Aorta (tissue), 5 donors: ENCODE data around the gene KIF20B. TPM values are rescaled to one million over a fixed set of nuclear protein-coding genes. Genes with fewer than 3 reads are reported as not detected.
"Not testable (repeated sequence)": the region's sequence is repeated elsewhere in the genome, so short reads cannot be mapped to it uniquely, and the experiment has no call there.

Experiments
- ATAC-seq: fragments of 200-7000 bp; cut with Tn5 transposase; one replicate; pipeline ENCODE4 v1.9.1; 2022; ENCODE audit warnings: moderate library complexity; ENCODE audit not compliant: low FRiP score
- DNase-seq, 2 donors: peaks; one replicate each; pipeline ENCODE4 v3.0.0-alpha.2; 2020
- H3K27ac ChIP-seq, 2 donors: one replicate each; pipeline ENCODE4 v1.5.1; 2013; ENCODE audit warnings: low read length in 2 of 2, mild to moderate bottlenecking in 2 of 2, moderate library complexity in 2 of 2, control low read depth in 1 of 2, inconsistent platforms in 1 of 2, low read depth in 1 of 2
- H3K27me3 ChIP-seq, 2 donors: one replicate each; pipeline ENCODE4 v1.6.1; 2013; ENCODE audit warnings: control low read depth in 1 of 2, low read length in 1 of 2, mild to moderate bottlenecking in 1 of 2, moderate library complexity in 1 of 2; ENCODE audit not compliant: insufficient read depth in 2 of 2, control insufficient read depth in 1 of 2
- H3K36me3 ChIP-seq, 2 donors: one replicate each; pipeline ENCODE4 v1.6.1; 2013; ENCODE audit warnings: control low read depth in 1 of 2, low read length in 1 of 2, mild to moderate bottlenecking in 1 of 2; ENCODE audit not compliant: insufficient read depth in 2 of 2, control insufficient read depth in 1 of 2
- H3K4me1 ChIP-seq, 2 donors: one replicate each; pipeline ENCODE4 v1.6.1; 2013; ENCODE audit warnings: low read length in 2 of 2, control low read depth in 1 of 2, mild to moderate bottlenecking in 1 of 2, moderate library complexity in 1 of 2; ENCODE audit not compliant: insufficient read depth in 2 of 2, control insufficient read depth in 1 of 2
- H3K4me3 ChIP-seq, 2 donors: one replicate each; pipeline ENCODE4 v1.5.1; 2013; ENCODE audit warnings: low read length in 2 of 2, control low read depth in 1 of 2, mild to moderate bottlenecking in 1 of 2
- H3K9me3 ChIP-seq: one replicate; pipeline ENCODE4 v1.6.1; 2013; ENCODE audit warnings: mild to moderate bottlenecking, low read length; ENCODE audit not compliant: control insufficient read depth
- WGBS, 2 donors: extraction: QIAGEN DNeasy Blood & Tissue Kit; methylation state at CpG; one replicate each; pipeline ENCODE4 v1.1.7; 2013; 5-methylcytosine and 5-hydroxymethylcytosine counted together
- intact Hi-C, 2 donors: fragments of 100-400 bp; cut with DNase I; formaldehyde crosslinking; loops; one replicate each; pipeline versions ENCODE4 v1.14.2 to v1.15.0; 2022
- polyA plus RNA-seq, 2 donors: library from polyadenylated mRNA; stranded (reverse); fragments of 200-250 nt; gene quantifications; one replicate each; pipeline ENCODE4 v1.2.3, GENCODE V29; 2013
- total RNA-seq, 2 donors: library from RNA; stranded (reverse); fragmentation: NEBNext Ultra II Directional; extraction: Animal tissue kit (Norgen Biotek cat#: 25700); gene quantifications; one replicate each; pipeline ENCODE4 v1.2.1, GENCODE V29; 2021
- donor health status: healthy with polysubstance abuse.
- donor health status: Bipolar disorder and iron deficiency.
- donor health status: DM: no; HTN: no; CAD: no.
- donor health status: DM: no; HTN: no; CAD: no.
- donor health status: DM: yes; HTN: yes; CAD: no.

KIF20B gene
- total and polyA plus RNA-seq, 4 donors: 0.72 to 6.2 (median 3.6) TPM

DNA sequence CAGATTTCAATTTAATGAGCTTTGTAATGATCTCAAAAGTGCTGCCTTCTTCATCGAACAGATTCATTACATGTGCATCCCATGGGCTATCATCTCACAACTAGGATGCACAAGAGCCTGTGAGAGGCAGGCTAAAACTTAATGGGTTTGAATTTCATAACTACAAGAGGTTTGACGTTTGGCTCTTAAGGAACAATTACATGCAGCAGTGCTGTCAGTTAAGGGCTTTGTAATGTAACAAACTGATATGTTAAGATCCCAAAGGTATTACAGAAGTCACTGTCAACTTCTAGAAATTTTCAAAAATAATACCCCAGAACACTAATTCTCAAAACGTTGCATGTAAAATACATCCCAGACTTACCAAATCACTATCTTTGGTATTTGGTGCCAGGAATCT lies 33.2 kb downstream of the KIF20B start:
- no peak for ATAC-seq
- H3K36me3 ChIP-seq: no peaks in the 10 kb centered on the region
- DNase-seq: no peak
- H3K9me3 ChIP-seq: no peaks in the 10 kb centered on the region
- H3K27me3 ChIP-seq: no peaks in the 10 kb centered on the region
- H3K27ac ChIP-seq: no peak overlapping the region
- 73 to 74% methylated on average over 3 of the region's 3 CpGs for WGBS, 2 donors
- H3K4me3 ChIP-seq: no peak overlapping the region
- intact Hi-C loops: no loop called here
- no peaks in the 10 kb centered on the region for H3K4me1 ChIP-seq

DNA sequence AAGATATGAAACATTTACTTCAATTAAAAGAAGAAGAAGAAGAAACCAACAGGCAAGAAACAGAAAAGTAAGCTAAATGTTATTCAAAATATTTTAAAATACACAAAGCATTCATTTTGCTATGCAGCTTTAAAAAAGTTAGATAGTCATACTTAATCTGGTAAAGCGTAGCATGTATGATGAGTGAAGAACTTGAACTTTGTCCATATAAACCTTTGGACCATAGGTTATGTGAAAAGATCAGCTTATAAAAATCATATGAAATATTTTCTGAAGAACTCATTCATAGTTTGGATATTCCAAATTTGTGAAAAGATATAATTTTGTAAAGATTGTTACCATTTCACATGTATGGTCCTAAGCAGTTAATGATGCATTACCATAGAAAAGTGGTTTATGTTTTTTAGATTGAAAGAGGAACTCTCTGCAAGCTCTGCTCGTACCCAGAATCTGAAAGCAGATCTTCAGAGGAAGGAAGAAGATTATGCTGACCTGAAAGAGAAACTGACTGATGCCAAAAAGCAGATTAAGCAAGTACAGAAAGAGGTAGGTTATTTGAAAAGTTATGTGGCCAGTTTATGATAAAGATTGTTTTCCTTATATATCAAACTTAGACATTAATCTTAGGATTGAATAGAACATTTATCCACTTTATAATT lies 37.3 kb downstream of the KIF20B start:
- Histone ChIP-seq H3K4me1 (no peaks in the 10 kb centered on the region), H3K27ac (no peak overlapping the region), H3K4me3 (no peak overlapping the region), H3K27me3 (no peaks in the 10 kb centered on the region), H3K36me3 (no peaks in the 10 kb centered on the region), H3K9me3 (no peaks in the 10 kb centered on the region)
- WGBS, 2 donors: 52 to 73% methylated on average over 2 of the region's 2 CpGs
- intact Hi-C loops: no loop called here
- no peak for ATAC-seq
- no peak for DNase-seq

GRCh38 chr10:89741126-89741762 lies 39.9 kb downstream of the KIF20B start:
- Histone ChIP-seq H3K27me3 (no peaks in the 10 kb centered on the region), H3K27ac (no peak overlapping the region), H3K4me3 (no peak overlapping the region), H3K9me3 (no peaks in the 10 kb centered on the region), H3K4me1 (no peaks in the 10 kb centered on the region), H3K36me3 (no peaks in the 10 kb centered on the region)
- intact Hi-C loops: no loop called here
- DNase-seq (no peak), ATAC-seq (no peak)
- 94 to 96% methylated on average over 4 of the region's 4 CpGs for WGBS, 2 donors

DNA sequence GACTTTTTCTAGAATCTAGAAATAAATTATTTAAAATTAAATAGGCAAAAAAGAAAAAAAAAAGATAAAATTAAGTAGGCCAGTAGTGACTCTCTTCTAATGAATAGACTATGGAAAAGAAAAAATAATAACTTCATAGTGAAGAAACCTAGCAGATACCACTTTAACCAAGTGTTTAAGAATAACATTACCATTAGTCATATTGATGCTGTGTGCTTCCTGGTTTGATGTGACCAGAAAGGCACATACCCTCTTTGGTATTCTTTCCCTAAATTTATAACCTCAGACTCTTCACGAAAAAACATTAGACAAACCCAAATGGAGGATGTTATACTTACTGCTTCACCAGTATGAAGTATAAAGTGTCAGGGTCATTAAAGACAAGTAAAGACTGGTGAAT lies 42.6 kb downstream of the KIF20B start:
- DNase-seq: no peak
- Histone ChIP-seq H3K4me3 (no peak overlapping the region), H3K9me3 (no peaks in the 10 kb centered on the region), H3K27me3 (no peaks in the 10 kb centered on the region), H3K36me3 (no peaks in the 10 kb centered on the region), H3K27ac (no peak overlapping the region), H3K4me1 (no peaks in the 10 kb centered on the region)
- WGBS, 2 donors: 48 to 88% methylated on average over 1 of the region's 1 CpG
- no peak for ATAC-seq
- intact Hi-C loops: no loop called here

DNA sequence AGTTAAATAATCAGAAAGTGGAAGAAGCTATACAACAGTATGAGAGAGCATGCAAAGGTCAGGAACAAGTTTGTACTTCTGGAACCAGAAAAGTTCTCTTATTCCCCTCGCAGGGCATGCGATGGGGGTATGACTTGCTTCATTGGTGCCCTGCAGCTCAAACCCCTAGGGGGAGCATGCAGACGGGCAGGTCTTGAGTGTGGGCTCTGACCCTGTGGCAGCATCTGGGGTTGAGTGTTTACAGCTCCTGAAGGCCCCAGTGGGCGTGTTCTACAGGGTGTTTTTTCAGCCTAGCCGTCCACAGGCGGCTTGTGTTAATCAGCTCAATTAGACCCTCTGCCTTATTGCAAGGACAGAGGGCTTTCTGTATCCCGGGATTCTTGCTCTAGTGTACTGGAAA lies 44.5 kb downstream of the KIF20B start:
- H3K27ac ChIP-seq: no peak overlapping the region
- no peaks in the 10 kb centered on the region for H3K27me3 ChIP-seq
- 87 to 93% methylated on average over 7 of the region's 7 CpGs for WGBS, 2 donors
- intact Hi-C loops: no loop called here
- H3K36me3 ChIP-seq: no peaks in the 10 kb centered on the region
- DNase-seq (no peak), ATAC-seq (no peak)
- H3K4me3 ChIP-seq: no peak overlapping the region
- no peaks in the 10 kb centered on the region for H3K9me3 ChIP-seq
- no peaks in the 10 kb centered on the region for H3K4me1 ChIP-seq

- Histone ChIP-seq H3K9me3 (no peaks in the 10 kb centered on the region), H3K4me3 (no peak overlapping the region), H3K4me1 (no peaks in the 10 kb centered on the region), H3K36me3 (no peaks in the 10 kb centered on the region), H3K27ac (no peak overlapping the region), H3K27me3 (no peaks in the 10 kb centered on the region)
- intact Hi-C loops: no loop called here
- DNase-seq (no peak), ATAC-seq (no peak)
- 64% methylated on average over 1 of the region's 1 CpG for WGBS, 2 donors
These were observed 49.1 kb downstream of the KIF20B start for GRCh38 chr10:89750441-89750840.

DNA sequence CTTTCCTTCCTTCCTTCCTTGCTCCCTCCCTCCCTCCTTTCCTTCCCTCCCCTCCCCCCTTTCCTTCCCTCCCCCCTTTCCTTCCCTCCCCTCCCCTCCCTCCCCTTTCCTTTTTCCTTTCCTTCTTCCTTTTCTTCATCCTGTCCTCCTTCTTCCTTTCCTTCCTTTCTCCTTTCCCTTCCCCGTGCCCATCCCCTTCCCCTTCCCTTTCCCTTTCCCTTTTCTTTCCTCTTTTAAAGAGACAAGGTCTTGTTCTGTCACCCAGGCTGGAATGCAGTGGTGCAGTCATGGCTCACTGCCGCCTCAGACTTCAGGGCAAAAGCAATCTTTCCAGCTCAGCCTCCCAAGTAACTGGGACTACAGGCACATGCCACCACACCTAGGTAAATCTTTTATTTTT lies 54.0 kb downstream of the KIF20B start:
- H3K27ac ChIP-seq: no peak overlapping the region
- no peak overlapping the region for H3K4me3 ChIP-seq
- H3K4me1 ChIP-seq: no peaks in the 10 kb centered on the region
- DNase-seq (no peak), ATAC-seq (no peak)
- no peaks in the 10 kb centered on the region for H3K27me3 ChIP-seq
- WGBS, 2 donors: 87 to 98% methylated on average over 2 of the region's 2 CpGs
- intact Hi-C loops: no loop called here
- no peaks in the 10 kb centered on the region for H3K9me3 ChIP-seq
- H3K36me3 ChIP-seq: no peaks in the 10 kb centered on the region

- H3K4me3 ChIP-seq: no peak overlapping the region
- no peaks in the 10 kb centered on the region for H3K9me3 ChIP-seq
- no peak overlapping the region for H3K27ac ChIP-seq
- no peak for ATAC-seq
- peaks cover 0 to 2% of the 10 kb centered on the region in 2 donors for H3K36me3 ChIP-seq
- no peaks in the 10 kb centered on the region for H3K4me1 ChIP-seq
- no peaks in the 10 kb centered on the region for H3K27me3 ChIP-seq
- intact Hi-C loops: no loop called here
- WGBS, 2 donors: 100% methylated on average over 1 of the region's 1 CpG
- no peak for DNase-seq
These were observed 58.1 kb downstream of the KIF20B start for GRCh38 chr10:89759531-89759930.

DNA sequence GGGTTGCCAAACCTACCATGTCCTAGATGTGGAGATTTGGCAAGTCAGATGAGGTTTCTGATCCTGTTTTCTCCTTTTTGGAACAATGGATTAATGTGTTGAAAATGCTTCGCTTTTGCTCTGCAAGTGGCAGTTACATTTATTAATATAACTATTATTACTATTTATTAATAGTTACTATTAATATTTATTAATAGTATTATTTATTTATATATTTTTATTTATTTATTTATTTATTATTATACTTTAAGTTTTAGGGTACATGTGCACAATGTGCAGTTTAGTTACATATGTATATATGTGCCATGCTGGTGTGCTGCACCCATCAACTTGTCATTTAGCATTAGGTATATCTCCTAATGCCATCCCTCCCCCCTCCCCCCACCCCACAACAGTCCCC lies 62.3 kb downstream of the KIF20B start:
- H3K27me3 ChIP-seq, ATAC-seq, H3K27ac ChIP-seq, H3K9me3 ChIP-seq, DNase-seq, H3K4me1 ChIP-seq, H3K4me3 ChIP-seq, intact Hi-C loops, H3K36me3 ChIP-seq: not testable (repeated sequence)
- WGBS, 2 donors: 97 to 100% methylated on average over 1 of the region's 1 CpG
